Fibroblast of lung (primary cell): ENCODE measurements around the gene WDR93.

Source experiments
- EZH2 ChIP-seq: IDR thresholded peaks from 2 replicates; pipeline ENCODE4 v1.5.1; 2012; ENCODE audit warnings: low read length, control low read depth, mild to moderate bottlenecking; ENCODE audit errors: missing control alignments
- TF ChIP-seq, protein P1 (sequence below), 2 donors: IDR thresholded peaks in 1 of 2; conservative IDR thresholded peaks in 1 of 2; 1 replicate in 1 of 2; 2 replicates in 1 of 2; pipeline ENCODE4 v1.5.1; 2011 to 2012; ENCODE audit warnings: low read length in 2 of 2, control low read depth in 1 of 2, inconsistent platforms in 1 of 2, low read depth in 1 of 2, mild to moderate bottlenecking in 1 of 2

DNA sequence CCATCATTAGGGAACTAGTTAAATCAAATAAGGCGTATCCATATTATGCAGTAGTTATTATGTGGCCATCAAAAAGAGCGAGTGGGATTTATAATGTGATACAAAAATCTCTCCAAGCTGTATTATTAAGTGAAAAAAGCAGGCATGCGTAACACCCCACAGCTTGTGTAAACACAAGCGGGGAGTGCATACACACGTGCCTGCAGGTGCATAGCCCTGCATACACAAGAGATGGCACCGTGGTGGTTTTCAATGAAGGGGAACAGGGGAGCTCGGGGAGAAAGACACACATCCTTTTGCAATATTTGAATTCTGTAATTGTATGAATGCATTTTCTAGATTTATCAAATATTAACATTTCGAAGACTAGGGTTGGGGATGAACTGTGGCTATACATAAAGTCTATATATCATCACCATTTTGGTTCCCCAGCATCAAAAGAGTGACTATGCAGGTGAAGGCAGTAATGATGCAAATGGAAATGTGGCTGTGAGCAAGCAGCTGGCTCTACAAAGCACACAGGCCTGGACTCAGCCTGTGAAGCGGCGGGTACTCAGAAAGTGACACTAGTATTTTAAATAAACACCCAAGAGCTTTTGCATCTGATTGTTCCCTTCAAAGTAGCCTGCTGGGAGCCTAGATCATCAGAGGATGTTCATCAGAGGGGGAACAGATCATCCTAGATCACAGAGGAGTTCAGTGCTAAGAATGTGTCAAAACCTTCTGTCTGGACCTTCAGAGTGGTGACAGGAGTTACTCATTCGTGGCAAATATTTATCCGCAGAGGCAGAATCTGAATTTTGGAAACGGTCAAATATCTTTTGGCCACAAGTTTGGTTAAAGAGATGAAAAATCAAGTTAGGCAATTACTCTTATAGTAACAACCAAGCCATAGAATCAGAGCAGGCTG, 25.9 kb upstream of the WDR93 start:
- TF ChIP-seq, protein P1, sequence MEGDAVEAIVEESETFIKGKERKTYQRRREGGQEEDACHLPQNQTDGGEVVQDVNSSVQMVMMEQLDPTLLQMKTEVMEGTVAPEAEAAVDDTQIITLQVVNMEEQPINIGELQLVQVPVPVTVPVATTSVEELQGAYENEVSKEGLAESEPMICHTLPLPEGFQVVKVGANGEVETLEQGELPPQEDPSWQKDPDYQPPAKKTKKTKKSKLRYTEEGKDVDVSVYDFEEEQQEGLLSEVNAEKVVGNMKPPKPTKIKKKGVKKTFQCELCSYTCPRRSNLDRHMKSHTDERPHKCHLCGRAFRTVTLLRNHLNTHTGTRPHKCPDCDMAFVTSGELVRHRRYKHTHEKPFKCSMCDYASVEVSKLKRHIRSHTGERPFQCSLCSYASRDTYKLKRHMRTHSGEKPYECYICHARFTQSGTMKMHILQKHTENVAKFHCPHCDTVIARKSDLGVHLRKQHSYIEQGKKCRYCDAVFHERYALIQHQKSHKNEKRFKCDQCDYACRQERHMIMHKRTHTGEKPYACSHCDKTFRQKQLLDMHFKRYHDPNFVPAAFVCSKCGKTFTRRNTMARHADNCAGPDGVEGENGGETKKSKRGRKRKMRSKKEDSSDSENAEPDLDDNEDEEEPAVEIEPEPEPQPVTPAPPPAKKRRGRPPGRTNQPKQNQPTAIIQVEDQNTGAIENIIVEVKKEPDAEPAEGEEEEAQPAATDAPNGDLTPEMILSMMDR (conservative IDR thresholded peaks at IDR 0.05 in 1 of 2, IDR thresholded peaks at IDR 0.05 in 1 of 2; ENCODE audit: low read depth in 1 of 2, low read length in 2 of 2), result no peak
- TF ChIP-seq EZH2, result no peak
